Medulla oblongata (tissue), 1 donor: ENCODE measurements around the gene LAMB1.

Experiments used
- DNase-seq: peaks from one replicate; pipeline ENCODE4 v3.0.0-alpha.2; 2015; ENCODE audit errors: extremely low spot score

Gene LAMB1

GRCh38 chr7:107998660-107999480, 4.1 kb downstream of the LAMB1 start:
- no peak for DNase-seq

- no peak for DNase-seq
Measured at GRCh38 chr7:107998150-107998549, 4.8 kb downstream of the LAMB1 start.

GRCh38 chr7:107996072-107996882, 6.7 kb downstream of the LAMB1 start:
- no peak for DNase-seq

GRCh38 chr7:107995184-107996071, 7.5 kb downstream of the LAMB1 start:
- no peak for DNase-seq

GRCh38 chr7:107994421-107995030, 8.4 kb downstream of the LAMB1 start:
- no peak for DNase-seq

GRCh38 chr7:107993891-107994291, 9.1 kb downstream of the LAMB1 start:
- no peak for DNase-seq

- no peak for DNase-seq
Measured at GRCh38 chr7:107989618-107990373, 13.2 kb downstream of the LAMB1 start.

GRCh38 chr7:107982918-107983389, 20.0 kb downstream of the LAMB1 start:
- no peak for DNase-seq

- no peak for DNase-seq
Measured at GRCh38 chr7:107982042-107982840, 20.7 kb downstream of the LAMB1 start.

GRCh38 chr7:107981466-107981865, 21.5 kb downstream of the LAMB1 start:
- no peak for DNase-seq

- DNase-seq: no peak
Measured at GRCh38 chr7:107980671-107981190, 22.2 kb downstream of the LAMB1 start.

GRCh38 chr7:107980171-107980570, 22.8 kb downstream of the LAMB1 start:
- no peak for DNase-seq

GRCh38 chr7:107978815-107979408, 24.0 kb downstream of the LAMB1 start:
- DNase-seq: no peak

- no peak for DNase-seq
Measured at GRCh38 chr7:107977048-107977447, 25.9 kb downstream of the LAMB1 start.

- no peak for DNase-seq
Measured at GRCh38 chr7:107976620-107977019, 26.3 kb downstream of the LAMB1 start.

- no peak for DNase-seq
Measured at GRCh38 chr7:107975394-107976013, 27.5 kb downstream of the LAMB1 start.

GRCh38 chr7:107973861-107974260, 29.1 kb downstream of the LAMB1 start:
- no peak for DNase-seq

- no peak for DNase-seq
Measured at GRCh38 chr7:107972941-107973376, 30.0 kb downstream of the LAMB1 start.

- DNase-seq: no peak
Measured at GRCh38 chr7:107972075-107972482, 30.9 kb downstream of the LAMB1 start.
